HCT116 (cell line): Measurements from ENCODE around the gene NTN5. TPM values are rescaled to one million over a fixed set of nuclear protein-coding genes. Genes with fewer than 3 reads are reported as not detected.

Source experiments
- ATAC-seq: fragments of 200-7000 bp; cut with Tn5 transposase; 2 replicates; pipeline ENCODE4 v1.9.1; 2020; ENCODE audit warnings: mild to moderate bottlenecking, moderate library complexity
- BruUV-seq: library from RNA; stranded (reverse); fragments of 400-500 nt; replicated peaks from 2 replicates; lab custom pipeline; 2021; lab: Mats Ljungman, UMichigan
- CTCF ChIA-PET: fragments of 300-600 bp; sonication (Branson Sonifier 250); formaldehyde crosslinking; loops from one replicate; lab custom pipeline; 2021; ENCODE audit warnings: antibody characterized with exemption; lab: Charles Lee
- POLR2A ChIA-PET: fragments of 300-600, 350-600 bp; sonication (Branson Sonifier 250); formaldehyde crosslinking; loops from one replicate; lab custom pipeline; 2021; ENCODE audit warnings: antibody characterized with exemption; lab: Charles Lee
- RAD21 ChIA-PET, 2 experiments: fragments of 300-600 bp; sonication (Branson Sonifier 250); formaldehyde crosslinking; loops; one replicate each; lab custom pipeline; 2023; ENCODE audit warnings: low total read pairs in 2 of 2; ENCODE audit not compliant: uncharacterized antibody in 2 of 2, unreplicated experiment in 2 of 2, low non-redundant PET in 1 of 2; lab: Charles Lee
- DNase-seq: peaks from one replicate; pipeline ENCODE4 v3.0.0-alpha.2; 2010; ENCODE audit warnings: low read depth, low spot score
- H2AFZ ChIP-seq: fragments of 200-600 bp; shearing (Covaris generic), sonication (generic); 2 replicates; pipeline ENCODE4 v1.6.1; 2017; ENCODE audit warnings: low read depth, mixed run types, mixed read lengths, antibody characterized with exemption, low read length; ENCODE audit not compliant: poor library complexity, severe bottlenecking
- H3K27ac ChIP-seq: 2 replicates; pipeline ENCODE4 v1.5.1; 2012; ENCODE audit warnings: low read depth, low read length
- H3K27me3 ChIP-seq: fragments of 200-600 bp; sonication (generic); 2 replicates; pipeline ENCODE4 v1.6.1; 2016; ENCODE audit warnings: mixed run types, low read length, mixed read lengths; ENCODE audit not compliant: insufficient read depth
- H3K36me3 ChIP-seq, 2 experiments: fragments of 200-500 bp in 1 of 2; fragments of 200-600 bp in 1 of 2; sonication (Bioruptor generic) in 1 of 2; sonication (generic) in 1 of 2; 2 replicates each; pipeline versions ENCODE4 v1.5.1 to v1.6.1; 2014 to 2016; ENCODE audit warnings: low read length in 2 of 2, inconsistent platforms in 1 of 2, mixed read lengths in 1 of 2, mixed run types in 1 of 2; ENCODE audit not compliant: insufficient read depth in 2 of 2, control insufficient read depth in 1 of 2
- H3K4me1 ChIP-seq, 2 experiments: fragments of 200-600 bp in 1 of 2; sonication (generic) in 1 of 2; 2 replicates each; pipeline versions ENCODE4 v1.5.1 to v1.6.1; 2012 to 2017; ENCODE audit warnings: low read length in 2 of 2, inconsistent platforms in 1 of 2, mild to moderate bottlenecking in 1 of 2, mixed read lengths in 1 of 2, mixed run types in 1 of 2, moderate library complexity in 1 of 2; ENCODE audit not compliant: insufficient read depth in 2 of 2, control insufficient read depth in 1 of 2
- H3K4me2 ChIP-seq: fragments of 200-600 bp; sonication (generic); 2 replicates; pipeline ENCODE4 v1.6.1; 2017; ENCODE audit warnings: mixed run types, low read length, mixed read lengths
- H3K4me3 ChIP-seq, 2 experiments: fragments of 200-600 bp in 1 of 2; sonication (generic) in 1 of 2; replicated peaks in 1 of 2; 2 replicates each; pipeline ENCODE4 v1.5.1; 2011 to 2016; ENCODE audit warnings: low read length in 2 of 2, control low read depth in 1 of 2, low read depth in 1 of 2, mild to moderate bottlenecking in 1 of 2, mixed read lengths in 1 of 2, mixed run types in 1 of 2
- H3K79me2 ChIP-seq: fragments of 200-600 bp; sonication (generic); 2 replicates; pipeline ENCODE4 v1.6.1; 2017; ENCODE audit warnings: mild to moderate bottlenecking, mixed run types, low read length, moderate library complexity, mixed read lengths; ENCODE audit not compliant: insufficient read depth
- H3K9ac ChIP-seq: fragments of 200-600 bp; sonication (generic); 2 replicates; pipeline ENCODE4 v1.6.1; 2016; ENCODE audit warnings: low read length, mixed read lengths
- H3K9me2 ChIP-seq: fragments of 200-600 bp; sonication (generic), shearing (Covaris generic); 2 replicates; pipeline ENCODE4 v1.6.1; 2017; ENCODE audit warnings: mixed run types, mild to moderate bottlenecking, moderate library complexity; ENCODE audit not compliant: insufficient read depth
- H3K9me3 ChIP-seq, 2 experiments: fragments of 200-500 bp in 1 of 2; fragments of 200-600 bp in 1 of 2; sonication (Bioruptor generic) in 1 of 2; sonication (generic) in 1 of 2; 2 replicates each; pipeline ENCODE4 v1.6.1; 2014 to 2017; ENCODE audit warnings: low read length in 2 of 2, mixed read lengths in 2 of 2, inconsistent platforms in 1 of 2, low read depth in 1 of 2, mild to moderate bottlenecking in 1 of 2, mixed run types in 1 of 2, moderate library complexity in 1 of 2; ENCODE audit not compliant: control insufficient read depth in 1 of 2, insufficient read depth in 1 of 2
- H4K20me1 ChIP-seq: fragments of 200-600 bp; sonication (generic), shearing (Covaris generic); 2 replicates; pipeline ENCODE4 v1.6.1; 2017; ENCODE audit warnings: mixed run types, mild to moderate bottlenecking, moderate library complexity; ENCODE audit not compliant: insufficient read depth
- EGR1 ChIP-seq: IDR thresholded peaks from 2 replicates; pipeline ENCODE4 v1.6.1; 2012; ENCODE audit warnings: low read depth
- POLR2A ChIP-seq: IDR thresholded peaks from 2 replicates; pipeline ENCODE4 v1.7.0; 2011; ENCODE audit warnings: borderline replicate concordance; ENCODE audit not compliant: insufficient read depth, insufficient read length; ENCODE audit errors: extremely low read depth
- POLR2AphosphoS5 ChIP-seq: IDR thresholded peaks from 2 replicates; pipeline ENCODE4 v1.6.1; 2011; ENCODE audit warnings: mild to moderate bottlenecking, low read depth, low read length, moderate library complexity
- RAD21 ChIP-seq: IDR thresholded peaks from 2 replicates; pipeline ENCODE4 v1.6.1; 2012; ENCODE audit warnings: low read depth, mild to moderate bottlenecking
- TCF7L2 ChIP-seq: IDR thresholded peaks from 2 replicates; pipeline ENCODE4 v1.7.0; 2011; ENCODE audit warnings: borderline replicate concordance, inconsistent platforms; ENCODE audit not compliant: insufficient read depth, insufficient read length; ENCODE audit errors: extremely low read depth
- YY1 ChIP-seq: IDR thresholded peaks from 2 replicates; pipeline ENCODE4 v1.6.1; 2011; ENCODE audit warnings: low read length, low read depth, moderate library complexity, mild to moderate bottlenecking; ENCODE audit not compliant: insufficient replicate concordance; ENCODE audit errors: extremely low read depth
- intact Hi-C: fragments of 100-400 bp; cut with micrococcal nuclease; formaldehyde crosslinking; loops from 2 replicates; pipeline ENCODE4 v1.10.0; 2022
- total RNA-seq: library from RNA; stranded (reverse); gene quantifications from one replicate; pipeline ENCODE4 v1.2.1, GENCODE V29; 2021; ENCODE audit not compliant: unreplicated experiment

Gene NTN5
- total RNA-seq, 1 experiment from 2014 or later: 3.1 TPM

DNA sequence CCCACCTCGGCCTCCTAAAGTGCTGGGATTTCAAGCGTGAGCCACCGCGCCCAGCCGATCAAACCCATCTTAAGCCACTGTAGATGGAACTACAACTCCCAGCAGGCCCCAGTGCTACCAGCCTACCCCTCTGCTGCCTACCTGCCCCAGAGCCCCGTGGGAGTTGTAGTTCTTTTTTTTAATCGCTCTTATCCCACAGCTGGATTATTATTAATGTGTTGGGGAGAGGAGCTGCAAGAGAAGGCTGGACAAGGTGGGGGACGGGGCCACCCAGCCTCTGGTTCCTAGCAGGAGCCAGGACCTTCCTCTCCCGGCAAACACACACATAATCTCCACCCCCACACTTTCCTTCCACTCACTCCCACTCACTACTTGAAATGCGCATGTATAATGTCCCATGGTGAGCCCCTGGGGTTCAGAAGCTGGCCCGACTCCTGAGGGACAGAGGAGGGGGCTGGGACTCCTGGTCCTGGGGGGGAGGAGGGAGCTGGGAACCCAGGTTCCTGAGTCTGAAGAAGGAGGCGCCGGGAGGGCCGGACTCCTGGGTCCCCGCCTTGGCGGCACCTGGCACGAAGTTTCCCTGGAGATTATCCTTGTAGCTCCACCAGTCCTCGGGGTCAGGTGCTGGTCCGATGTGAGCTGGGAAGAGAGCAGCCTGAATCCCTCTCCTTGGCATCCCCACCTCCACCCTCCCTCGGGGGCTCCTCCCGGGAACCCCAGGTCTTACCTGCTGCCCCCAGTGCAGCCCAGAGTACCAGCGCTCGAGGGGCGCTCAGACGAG, 27.8 kb downstream of the NTN5 start:
- H3K27ac ChIP-seq: peak overlapping the region; percentile 83
- CTCF ChIA-PET: interaction anchor here (0.7 to 2.4 kb wide), 12 partner anchors 15 to 197 kb away, joined by 3 to 14 read pairs (median 6); partner anchors contain the start of genes RPL18 and SPHK2

DNA sequence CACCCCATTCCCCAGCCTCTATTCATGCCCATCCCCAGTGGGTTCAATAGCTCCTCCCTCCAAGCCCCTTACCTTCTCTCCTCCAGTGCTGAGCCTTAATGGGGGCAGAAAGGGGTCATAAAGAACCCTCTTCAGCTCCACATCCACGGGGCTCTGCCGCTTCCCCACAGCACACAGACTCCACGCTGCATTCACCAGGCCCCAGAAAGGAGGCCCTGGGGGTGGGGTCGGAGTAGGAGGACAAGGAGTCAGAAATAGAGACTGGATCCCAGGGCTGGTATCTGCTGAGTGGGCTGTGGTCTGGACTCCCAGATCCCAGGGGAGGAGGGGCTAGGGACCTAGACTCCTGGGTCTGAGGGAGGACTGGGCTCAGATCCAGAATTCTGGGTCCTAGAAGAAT, 28.5 kb downstream of the NTN5 start:
- BruUV-seq: no TSS peak
- no peaks in the 10 kb centered on the region for H3K79me2 ChIP-seq
- H3K9ac ChIP-seq: 0 out of 2 replicates have a peak overlapping the region, but pooled peaks have one; percentile 3
- H3K4me3 ChIP-seq: peak overlapping the region; percentile 55 to 58
- no peaks in the 10 kb centered on the region for H3K9me2 ChIP-seq
- peak overlapping the region; percentile 85 for H3K4me2 ChIP-seq
- ChIA-PET POLR2A (interaction anchor here (1.4 to 2.5 kb wide), 4 partner anchors 11 to 110 kb away, joined by 3 to 27 read pairs (median 7); partner anchors contain the start of genes FGF21, RPL18 and SPHK2), RAD21 (no interaction called here), CTCF (interaction anchor here (2.4 kb wide), 1 partner anchor 16 kb away, joined by 8 read pairs; no protein-coding TSS in a partner anchor)
- no peak for DNase-seq
- H3K27me3 ChIP-seq: no peaks in the 10 kb centered on the region
- H3K4me1 ChIP-seq: peaks cover 18 to 43% of the 10 kb centered on the region in 2 experiments
- peak overlapping the region; percentile 83; the same call in 1 of the 2 replicates for H3K27ac ChIP-seq
- ATAC-seq: no peak
- no peaks in the 10 kb centered on the region for H3K36me3 ChIP-seq
- TF ChIP-seq RAD21 (no peak), TCF7L2 (no peak)
- no peaks in the 10 kb centered on the region for H3K9me3 ChIP-seq
- H2AFZ ChIP-seq: no peak overlapping the region
- H4K20me1 ChIP-seq: no peaks in the 10 kb centered on the region
- intact Hi-C loops: no loop called here

More for the DNA sequence above, 27.8 kb downstream of the NTN5 start:
- no peaks in the 10 kb centered on the region for H3K79me2 ChIP-seq
- ChIA-PET RAD21 (interaction anchor here (0.6 to 1.4 kb wide), 3 partner anchors 31 to 198 kb away, joined by 3 read pairs; no protein-coding TSS in a partner anchor), POLR2A (interaction anchor here (0.5 to 2.5 kb wide), 18 partner anchors 11 to 996 kb away, joined by 3 to 27 read pairs (median 4); partner anchors contain the start of genes FGF21, FUT2, PPP1R15A and RPL18)
- peak overlapping the region; percentile 56 for H3K9ac ChIP-seq
- peak overlapping the region; percentile 85 for H3K4me2 ChIP-seq
- no peaks in the 10 kb centered on the region for H3K9me3 ChIP-seq
- DNase-seq: peak; percentile 69
- no peaks in the 10 kb centered on the region for H4K20me1 ChIP-seq
- H2AFZ ChIP-seq: no peak overlapping the region
- H3K27me3 ChIP-seq: no peaks in the 10 kb centered on the region
- H3K36me3 ChIP-seq: no peaks in the 10 kb centered on the region
- peak; percentile 74 for ATAC-seq
- peaks cover 19 to 46% of the 10 kb centered on the region in 2 experiments for H3K4me1 ChIP-seq
- no TSS peak for BruUV-seq
- intact Hi-C loops: no loop called here
- peak overlapping the region; percentile 55 to 58 for H3K4me3 ChIP-seq
- TF ChIP-seq EGR1 (peak; percentile 75), POLR2AphosphoS5 (peak; percentile 30), POLR2A (peak; percentile 17), YY1 (no peak)
- H3K9me2 ChIP-seq: no peaks in the 10 kb centered on the region
